Ovary (tissue), 9 donors: ENCODE data around the gene DPY19L3. TPM values are rescaled to one million over a fixed set of nuclear protein-coding genes. Genes with fewer than 3 reads are reported as not detected.

ENCODE experiments used
- DNase-seq, 5 donors: peaks; one replicate each; pipeline ENCODE4 v3.0.0-alpha.2; 2019 to 2020
- H3K27ac ChIP-seq, 2 donors: fragments of 200-600 bp; one replicate each; pipeline versions ENCODE4 v1.5.1 to v1.8.0; 2019 to 2022
- H3K27me3 ChIP-seq: fragments of 200-600 bp; one replicate; pipeline ENCODE4 v1.8.0; 2022
- H3K36me3 ChIP-seq: fragments of 200-600 bp; sonication (generic); one replicate; pipeline ENCODE4 v1.5.1; 2019
- H3K4me1 ChIP-seq: one replicate; pipeline ENCODE4 v1.8.1; 2013; ENCODE audit warnings: mild to moderate bottlenecking, moderate library complexity; ENCODE audit not compliant: insufficient read depth
- H3K4me3 ChIP-seq: fragments of 200-600 bp; sonication (generic); one replicate; pipeline ENCODE4 v1.5.1; 2017
- H3K9me3 ChIP-seq, 2 donors: fragments of 200-600 bp in 1 of 2; sonication (generic) in 1 of 2; one replicate each; pipeline versions ENCODE4 v1.5.1 to v1.8.1; 2013 to 2019; ENCODE audit warnings: mild to moderate bottlenecking in 1 of 2, moderate library complexity in 1 of 2
- CTCF ChIP-seq, 3 donors: fragments of 450-650 bp in 2 of 3; fragments of 200-600 bp in 1 of 3; IDR thresholded peaks; one replicate each; pipeline versions ENCODE4 v1.5.1 to v1.8.0; 2016 to 2022; ENCODE audit warnings: antibody characterized with exemption in 3 of 3, mild to moderate bottlenecking in 1 of 3
- EP300 ChIP-seq: sonication (generic); formaldehyde crosslinking; IDR thresholded peaks from one replicate; pipeline ENCODE4 v1.6.1; 2017; ENCODE audit warnings: antibody characterized with exemption
- POLR2A ChIP-seq: fragments of 450-650 bp; IDR thresholded peaks from one replicate; pipeline ENCODE4 v1.6.1; 2017; ENCODE audit warnings: antibody characterized with exemption, mild to moderate bottlenecking, moderate library complexity
- WGBS, 3 donors: extraction: QIAGEN DNeasy Blood & Tissue Kit in 1 of 3; methylation state at CpG; one replicate each; pipeline versions ENCODE4 v1.1.5 to v1.1.7; 2013 to 2017; 5-methylcytosine and 5-hydroxymethylcytosine counted together
- intact Hi-C, 4 donors: fragments of 100-400 bp; cut with DNase I; formaldehyde crosslinking; loops; one replicate each; pipeline versions ENCODE4 v1.11.0 to v1.15.1; 2022 to 2023
- polyA plus RNA-seq, 2 donors: library from polyadenylated mRNA; stranded (reverse); fragments of 200-250 nt in 1 of 2; fragments of 350-450 nt in 1 of 2; fragmentation: Illumina TruSeq in 1 of 2; extraction: RNeasy Lipid Tissue Mini Kit (QIAGEN cat#74804) in 1 of 2; gene quantifications; one replicate each; pipeline ENCODE4 v1.2.3, GENCODE V29; 2013 to 2014
- total RNA-seq, 7 donors: library from RNA; depleted of rRNA in 2 of 7; stranded (reverse); fragments of >200 nt in 2 of 7; fragmentation: NEBNext Ultra II Directional in 3 of 7; extraction: Animal tissue kit (Norgen Biotek cat#: 25700) in 3 of 7; gene quantifications; one replicate each; pipeline versions ENCODE4 v1.1.0 to v1.2.4, GENCODE V29; 2016 to 2023
- donor health status: DM: no; HTN: no; CAD: no; lungs with moderate emphysema.
- donor health status: DM: no; HTN: no; CAD: no.
- donor health status: Bipolar disorder and iron deficiency.
- donor health status: DM: yes; HTN: yes; CAD: no.
- donor health status: DM: no; HTN: no; CAD: no.
- donor health status: DM: yes; HTN: yes; CAD: no.

The DPY19L3 gene
- total and polyA plus RNA-seq, 9 donors = 9.6 to 49.8 (median 43.9) TPM

GRCh38 chr19:32460476-32460875 lies 54.9 kb downstream of the DPY19L3 start:
- no peak for DNase-seq
- no peak for TF ChIP-seq CTCF (IDR thresholded peaks at IDR 0.05)
- no peak for TF ChIP-seq EP300
- no peak for TF ChIP-seq POLR2A
- no peaks in the 10 kb centered on the region for H3K27me3 ChIP-seq
- no peaks in the 10 kb centered on the region for H3K36me3 ChIP-seq
- H3K4me3 ChIP-seq = no peak overlapping the region
- WGBS, 3 donors = 81 to 89% (median 84%) methylated on average over 3 of the region's 3 CpGs
- no peak overlapping the region for H3K27ac ChIP-seq
- no peaks in the 10 kb centered on the region for H3K4me1 ChIP-seq
- intact Hi-C loops = no loop called here
- no peaks in the 10 kb centered on the region for H3K9me3 ChIP-seq

- Histone ChIP-seq H3K36me3 (no peaks in the 10 kb centered on the region), H3K27ac (no peak overlapping the region), H3K4me1 (no peaks in the 10 kb centered on the region), H3K9me3 (no peaks in the 10 kb centered on the region), H3K27me3 (no peaks in the 10 kb centered on the region), H3K4me3 (no peak overlapping the region)
- DNase-seq = no peak
- intact Hi-C loops = no loop called here
- 71 to 77% (median 74%) methylated on average over 2 of the region's 2 CpGs for WGBS, 3 donors
- TF ChIP-seq CTCF (IDR thresholded peaks at IDR 0.05) = no peak
- no peak for TF ChIP-seq EP300
- no peak for TF ChIP-seq POLR2A
Measured at GRCh38 chr19:32464279-32464678, 58.7 kb downstream of the DPY19L3 start.

GRCh38 chr19:32465176-32465575 lies 59.6 kb downstream of the DPY19L3 start:
- Histone ChIP-seq H3K4me3 (no peak overlapping the region), H3K36me3 (no peaks in the 10 kb centered on the region), H3K27me3 (no peaks in the 10 kb centered on the region), H3K4me1 (no peaks in the 10 kb centered on the region), H3K27ac (no peak overlapping the region), H3K9me3 (no peaks in the 10 kb centered on the region)
- DNase-seq = no peak
- 62 to 79% (median 68%) methylated on average over 2 of the region's 2 CpGs for WGBS, 3 donors
- TF ChIP-seq POLR2A (no peak), CTCF (IDR thresholded peaks at IDR 0.05) (no peak), EP300 (no peak)
- intact Hi-C loops = no loop called here

GRCh38 chr19:32469795-32470194 lies 64.2 kb downstream of the DPY19L3 start:
- Histone ChIP-seq H3K27me3 (no peaks in the 10 kb centered on the region), H3K9me3 (no peaks in the 10 kb centered on the region), H3K4me1 (no peaks in the 10 kb centered on the region), H3K27ac (no peak overlapping the region), H3K4me3 (no peak overlapping the region), H3K36me3 (no peaks in the 10 kb centered on the region)
- TF ChIP-seq CTCF (IDR thresholded peaks at IDR 0.05) (no peak), POLR2A (no peak), EP300 (no peak)
- no peak for DNase-seq
- 77 to 90% (median 82%) methylated on average over 5 of the region's 5 CpGs for WGBS, 3 donors
- intact Hi-C loops = no loop called here

- TF ChIP-seq CTCF (IDR thresholded peaks at IDR 0.05) = no peak
- TF ChIP-seq EP300 = no peak
- intact Hi-C loops = no loop called here
- Histone ChIP-seq H3K36me3 (no peaks in the 10 kb centered on the region), H3K27ac (no peak overlapping the region), H3K4me3 (no peak overlapping the region), H3K27me3 (no peaks in the 10 kb centered on the region), H3K4me1 (no peaks in the 10 kb centered on the region), H3K9me3 (no peaks in the 10 kb centered on the region)
- 54 to 67% (median 59%) methylated on average over 7 of the region's 7 CpGs for WGBS, 3 donors
- DNase-seq = no peak
Measured at GRCh38 chr19:32471095-32471494, 65.5 kb downstream of the DPY19L3 start.
